Thoracic aorta (tissue), 2 donors: ENCODE results near the gene ATG9B. TPM values are rescaled to one million over a fixed set of nuclear protein-coding genes. Genes with fewer than 3 reads are reported as not detected.

Source experiments
- ATAC-seq: fragments of 150-250 bp; one replicate; pipeline ENCODE4 v1.8.0; 2017; ENCODE audit warnings: low read depth; ENCODE audit not compliant: insufficient number of reproducible peaks, low FRiP score
- DNase-seq: peaks from one replicate; pipeline ENCODE4 v3.0.0-alpha.2; 2020; ENCODE audit warnings: low spot score
- H3K27ac ChIP-seq, 2 donors: fragments of 200-600 bp; sonication (generic); 1 replicate in 1 of 2; 2 replicates in 1 of 2; pipeline ENCODE4 v1.5.1; 2016; ENCODE audit warnings: mild to moderate bottlenecking in 2 of 2, moderate library complexity in 2 of 2
- H3K27me3 ChIP-seq: fragments of 200-600 bp; sonication (generic); replicated peaks from 2 replicates; pipeline ENCODE4 v1.6.0; 2016; ENCODE audit warnings: mild to moderate bottlenecking; ENCODE audit not compliant: insufficient read depth
- H3K36me3 ChIP-seq: fragments of 200-600 bp; sonication (generic); one replicate; pipeline ENCODE4 v1.5.1; 2016
- H3K4me1 ChIP-seq, 2 donors: fragments of 200-600 bp; sonication (generic); 1 replicate in 1 of 2; 2 replicates in 1 of 2; pipeline versions ENCODE4 v1.5.1 to v1.6.0; 2016; ENCODE audit warnings: low read depth in 2 of 2, mild to moderate bottlenecking in 1 of 2; ENCODE audit not compliant: control insufficient read depth in 1 of 2
- H3K4me3 ChIP-seq: fragments of 200-600 bp; sonication (generic); 2 replicates; pipeline ENCODE4 v1.5.1; 2016; ENCODE audit warnings: mild to moderate bottlenecking
- H3K9me3 ChIP-seq: fragments of 200-600 bp; sonication (generic); 2 replicates; pipeline ENCODE4 v1.5.1; 2016
- total RNA-seq, 2 donors: library from RNA; depleted of rRNA; stranded (reverse); fragments of >200 nt; gene quantifications; one replicate each; pipeline versions ENCODE4 v1.1.0 to v1.2.3, GENCODE V29; 2016
- TF ChIP-seq, protein P1 (sequence below): fragments of 200-600 bp; sonication (generic); IDR thresholded peaks from one replicate; pipeline ENCODE4 v1.5.1; 2019; ENCODE audit warnings: antibody characterized with exemption

ATG9B gene
- total RNA-seq, 2 donors from 2014 or later, result 1.2 TPM; not detected in 1

DNA sequence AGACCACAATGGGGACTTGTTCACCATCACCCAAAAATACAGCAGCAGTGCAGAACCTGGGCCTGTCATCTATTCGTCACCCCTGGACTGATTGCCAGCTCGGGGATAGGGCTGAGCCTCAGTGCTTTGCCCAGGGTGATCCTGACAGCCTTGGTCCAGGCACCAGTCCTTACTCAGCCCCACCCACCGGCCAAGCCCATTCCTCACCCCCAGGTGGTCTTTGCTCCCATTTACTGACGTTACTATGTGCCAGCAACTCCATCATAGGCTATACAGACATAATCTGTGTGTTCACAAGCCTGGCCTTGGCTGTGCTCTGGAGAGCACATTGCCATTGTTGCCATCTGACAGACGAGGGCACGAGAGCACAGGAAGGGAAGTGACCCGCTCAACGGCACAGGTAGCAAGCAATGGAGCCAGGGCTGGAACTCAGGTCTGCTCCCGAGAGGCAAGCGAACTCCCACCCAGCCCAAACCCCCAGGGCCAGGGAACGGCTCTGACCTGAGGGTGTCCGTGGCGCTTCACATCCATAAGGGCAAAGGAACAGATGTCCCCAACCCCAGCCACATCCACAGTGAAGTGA, 6.8 kb downstream of the ATG9B start:
- no peak for DNase-seq
- Histone ChIP-seq H3K9me3 (no peaks in the 10 kb centered on the region), H3K36me3 (no peaks in the 10 kb centered on the region), H3K4me1 (peaks cover 9 to 26% of the 10 kb centered on the region in 2 donors), H3K27me3 (no peaks in the 10 kb centered on the region), H3K27ac (no peak overlapping the region), H3K4me3 (peak overlapping the region; percentile 34)
- no peak for ATAC-seq
- TF ChIP-seq, protein P1, sequence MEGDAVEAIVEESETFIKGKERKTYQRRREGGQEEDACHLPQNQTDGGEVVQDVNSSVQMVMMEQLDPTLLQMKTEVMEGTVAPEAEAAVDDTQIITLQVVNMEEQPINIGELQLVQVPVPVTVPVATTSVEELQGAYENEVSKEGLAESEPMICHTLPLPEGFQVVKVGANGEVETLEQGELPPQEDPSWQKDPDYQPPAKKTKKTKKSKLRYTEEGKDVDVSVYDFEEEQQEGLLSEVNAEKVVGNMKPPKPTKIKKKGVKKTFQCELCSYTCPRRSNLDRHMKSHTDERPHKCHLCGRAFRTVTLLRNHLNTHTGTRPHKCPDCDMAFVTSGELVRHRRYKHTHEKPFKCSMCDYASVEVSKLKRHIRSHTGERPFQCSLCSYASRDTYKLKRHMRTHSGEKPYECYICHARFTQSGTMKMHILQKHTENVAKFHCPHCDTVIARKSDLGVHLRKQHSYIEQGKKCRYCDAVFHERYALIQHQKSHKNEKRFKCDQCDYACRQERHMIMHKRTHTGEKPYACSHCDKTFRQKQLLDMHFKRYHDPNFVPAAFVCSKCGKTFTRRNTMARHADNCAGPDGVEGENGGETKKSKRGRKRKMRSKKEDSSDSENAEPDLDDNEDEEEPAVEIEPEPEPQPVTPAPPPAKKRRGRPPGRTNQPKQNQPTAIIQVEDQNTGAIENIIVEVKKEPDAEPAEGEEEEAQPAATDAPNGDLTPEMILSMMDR, result no peak

DNA sequence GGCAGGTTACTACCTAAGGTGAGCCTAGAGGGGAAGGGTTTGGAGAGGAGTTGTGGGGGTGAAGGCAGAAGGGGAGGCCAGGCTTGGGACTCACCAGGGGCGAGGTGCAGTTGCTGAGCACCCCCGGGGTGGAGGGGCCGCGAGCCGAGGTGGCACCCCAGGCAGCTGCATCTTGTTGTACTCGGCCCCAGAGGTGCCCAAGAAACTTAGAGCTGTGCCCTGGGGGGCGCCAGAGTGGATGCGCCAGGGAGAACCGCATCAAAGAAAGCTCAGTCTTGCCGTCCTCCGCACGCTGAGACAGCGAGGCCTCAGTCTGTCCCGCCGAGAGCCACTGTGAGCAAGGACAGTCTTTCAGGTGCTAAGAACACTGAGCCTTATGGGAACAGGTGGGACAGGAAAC, 7.4 kb downstream of the ATG9B start:
- H3K27ac ChIP-seq, result no peak overlapping the region
- H3K9me3 ChIP-seq, result no peaks in the 10 kb centered on the region
- TF ChIP-seq, protein P1, result no peak
- DNase-seq (no peak), ATAC-seq (no peak)
- peaks cover 9 to 26% of the 10 kb centered on the region in 2 donors for H3K4me1 ChIP-seq
- H3K4me3 ChIP-seq, result no peak overlapping the region
- no peaks in the 10 kb centered on the region for H3K36me3 ChIP-seq
- H3K27me3 ChIP-seq, result no peaks in the 10 kb centered on the region

DNA sequence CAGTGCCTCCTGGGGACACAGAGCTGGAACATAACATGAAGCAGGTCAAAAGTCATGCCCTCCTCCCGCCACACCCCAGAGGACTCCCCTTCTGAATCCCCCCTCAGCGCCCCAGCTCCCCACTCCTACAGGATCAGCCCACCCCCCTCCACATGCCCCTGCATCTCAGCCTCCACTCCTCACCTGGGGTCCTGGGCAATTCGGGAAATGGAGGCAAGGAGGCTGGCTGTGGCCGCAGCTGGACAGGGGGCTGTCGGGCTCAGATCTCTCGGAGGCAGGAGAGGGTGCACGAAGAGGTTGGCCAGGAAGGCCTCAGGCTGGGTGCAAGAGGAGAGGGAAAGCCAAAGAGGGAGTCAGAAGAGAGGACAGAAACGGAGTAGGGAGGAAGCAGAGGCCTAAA, 7.8 kb downstream of the ATG9B start:
- Histone ChIP-seq H3K4me3 (no peak overlapping the region), H3K27me3 (no peaks in the 10 kb centered on the region), H3K36me3 (no peaks in the 10 kb centered on the region), H3K27ac (no peak overlapping the region), H3K4me1 (peaks cover 9 to 26% of the 10 kb centered on the region in 2 donors), H3K9me3 (no peaks in the 10 kb centered on the region)
- ATAC-seq (no peak), DNase-seq (no peak)
- TF ChIP-seq, protein P1, result no peak

DNA sequence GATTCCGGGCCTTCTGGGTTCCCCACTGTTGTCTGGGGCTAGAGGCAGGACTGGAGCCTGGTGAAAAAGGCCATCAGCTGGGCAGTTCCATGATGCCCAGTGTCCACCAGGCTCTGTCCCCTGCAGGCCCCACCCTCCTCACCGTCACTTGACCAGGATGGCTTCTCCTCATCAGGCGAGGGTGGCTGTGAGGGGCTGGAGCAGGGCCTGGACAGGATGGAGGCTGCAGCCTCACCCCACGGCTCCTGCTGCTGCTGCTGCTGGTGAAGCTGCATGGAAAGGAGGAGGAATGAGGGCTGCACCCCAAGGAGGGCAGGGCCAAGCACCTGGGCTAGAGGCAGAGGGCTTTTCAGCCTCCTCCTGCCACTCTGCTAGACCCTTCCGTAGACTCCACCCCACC, 8.3 kb downstream of the ATG9B start:
- DNase-seq (no peak), ATAC-seq (no peak)
- H3K9me3 ChIP-seq, result no peaks in the 10 kb centered on the region
- H3K27ac ChIP-seq, result no peak overlapping the region
- H3K4me3 ChIP-seq, result no peak overlapping the region
- TF ChIP-seq, protein P1, result no peak
- H3K36me3 ChIP-seq, result no peaks in the 10 kb centered on the region
- H3K27me3 ChIP-seq, result no peaks in the 10 kb centered on the region
- H3K4me1 ChIP-seq, result peaks cover 9 to 26% of the 10 kb centered on the region in 2 donors

DNA sequence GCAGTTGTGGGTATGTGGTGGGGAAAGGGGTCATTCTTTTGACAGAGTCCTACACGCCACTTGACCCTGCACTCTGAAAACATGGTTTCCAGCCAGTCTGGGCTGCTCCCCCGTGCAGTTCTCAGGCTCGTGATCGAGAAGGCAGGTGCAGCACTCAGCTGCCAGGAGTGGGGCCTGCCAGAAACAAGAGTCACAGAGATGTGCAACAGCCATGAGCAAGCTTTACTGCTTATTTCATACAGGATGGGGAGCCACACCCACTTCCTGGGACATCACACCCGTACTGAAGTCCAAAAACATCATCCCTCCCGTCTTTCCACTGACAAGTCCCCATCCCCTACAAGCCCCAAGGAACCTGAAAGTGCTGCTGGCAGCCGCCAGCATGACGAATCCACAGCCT, 9.3 kb downstream of the ATG9B start:
- H3K9me3 ChIP-seq, result no peaks in the 10 kb centered on the region
- H3K27me3 ChIP-seq, result peaks cover 2% of the 10 kb centered on the region
- DNase-seq, result no peak
- H3K4me1 ChIP-seq, result peaks cover 9 to 26% of the 10 kb centered on the region in 2 donors
- no peak overlapping the region for H3K27ac ChIP-seq
- no peaks in the 10 kb centered on the region for H3K36me3 ChIP-seq
- TF ChIP-seq, protein P1, result no peak
- no peak for ATAC-seq
- H3K4me3 ChIP-seq, result no peak overlapping the region
